GM21367 (cell line): ENCODE data around the gene RBBP7.

Source experiments
- ATAC-seq: cut with Tn5 transposase; IDR thresholded peaks from one replicate; pipeline ENCODE4 v1.9.1; 2021; ENCODE audit not compliant: unreplicated experiment

The RBBP7 gene

DNA sequence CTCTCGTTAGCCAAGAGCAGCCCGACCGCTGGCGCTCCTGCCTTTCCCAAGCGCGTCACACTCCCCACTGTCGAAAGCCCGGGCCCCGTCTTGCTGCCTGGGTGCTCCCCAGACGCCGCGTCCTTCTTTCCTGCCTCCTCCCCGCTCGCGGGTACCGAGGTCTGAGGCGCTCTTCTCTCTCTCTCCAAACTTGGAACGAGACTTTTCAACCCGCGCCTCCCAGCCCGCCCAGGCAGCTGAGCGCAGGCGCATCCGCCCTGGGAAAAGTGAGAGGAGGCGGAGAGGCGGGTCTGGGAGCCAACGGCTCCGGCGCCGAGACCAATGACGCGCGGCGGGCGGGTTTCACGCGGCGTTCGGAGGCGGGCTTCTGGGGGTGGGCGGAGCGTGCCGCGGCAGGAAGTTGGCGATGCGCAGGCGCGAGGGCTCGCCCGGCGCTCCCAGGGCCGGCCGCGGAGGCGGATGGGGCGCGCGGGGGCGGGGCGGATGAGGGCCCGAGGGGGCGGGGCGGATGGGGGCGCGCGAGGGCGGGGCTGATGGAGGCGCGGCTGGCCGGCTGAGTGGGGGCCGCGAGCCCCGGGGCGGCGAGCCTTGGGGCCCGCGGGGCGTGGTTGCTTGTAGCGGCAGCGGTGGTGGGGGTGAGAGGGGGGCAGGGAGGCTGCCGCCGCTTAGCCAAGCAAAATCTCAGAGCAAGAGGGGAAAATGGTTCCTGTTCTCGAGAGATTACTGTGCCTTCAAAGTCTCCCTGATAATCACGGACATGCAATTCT, at the start of gene RBBP7:
TSS of gene RBBP7 (minus strand) at position 268 of the 767 bp plus-strand sequence. CDS start 309 bp downstream, outside the sequence.
- ATAC-seq, result peak; percentile 69

GRCh38 chrX:16918979-16919378, 48.8 kb upstream of the RBBP7 start:
- no peak for ATAC-seq

DNA sequence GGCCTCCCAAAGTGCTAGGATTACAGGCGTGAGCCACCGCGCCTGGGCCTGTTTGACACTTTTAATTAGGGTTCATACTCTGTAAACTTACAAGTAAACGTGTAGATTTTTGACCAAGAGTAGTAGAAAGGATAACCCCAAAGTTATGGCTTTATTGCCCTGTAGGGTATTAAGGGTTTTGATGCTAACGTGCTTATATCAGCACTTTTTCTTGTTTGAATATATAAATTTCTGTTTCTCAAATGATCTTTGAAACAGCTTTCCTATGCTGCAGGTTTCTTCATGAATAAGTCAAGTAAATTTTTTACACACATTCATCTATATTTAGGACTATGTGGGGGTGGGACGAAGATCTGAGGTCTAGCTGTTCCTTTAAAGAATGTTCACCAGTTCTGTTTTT, 47.0 kb upstream of the RBBP7 start:
- no peak for ATAC-seq

GRCh38 chrX:16916561-16916960, 46.4 kb upstream of the RBBP7 start:
- ATAC-seq, result no peak

DNA sequence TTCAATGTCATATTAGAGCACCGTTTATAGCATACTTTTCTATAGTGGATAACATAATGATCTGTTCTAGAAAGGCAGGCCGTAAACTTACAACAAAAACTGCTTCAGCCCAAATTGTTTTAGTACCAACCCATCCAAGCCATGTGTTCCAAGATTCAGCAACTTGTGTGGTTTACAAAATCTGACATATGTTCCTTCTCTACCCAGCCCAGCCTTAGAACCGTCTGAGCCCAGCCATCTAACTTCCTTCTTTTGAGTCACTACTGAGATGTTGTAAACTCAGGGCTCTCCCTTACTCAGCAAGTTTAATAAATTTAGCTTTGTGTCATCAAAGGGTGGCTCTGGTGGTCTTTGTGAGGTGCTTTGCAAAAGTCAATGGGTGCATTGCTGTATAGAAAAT, 43.9 kb upstream of the RBBP7 start:
- ATAC-seq, result no peak

DNA sequence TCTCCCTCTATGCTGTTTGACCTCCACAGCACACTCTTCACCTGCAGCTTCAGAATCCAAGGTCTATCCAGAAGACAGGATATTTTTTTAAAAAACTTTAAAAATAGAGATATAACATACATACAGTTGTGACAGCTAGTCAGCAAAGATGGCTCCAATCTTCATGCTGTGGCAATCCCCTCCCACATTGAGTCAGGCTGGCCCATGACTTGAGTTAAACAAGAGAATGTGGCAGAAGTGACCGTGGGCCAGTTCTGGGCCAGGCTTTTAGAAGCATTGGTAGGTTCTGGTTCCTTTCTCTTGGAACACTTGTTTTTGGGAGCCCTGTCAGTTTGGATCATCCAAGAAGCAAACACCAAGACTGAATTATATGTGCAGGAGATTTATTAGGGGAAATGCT, 40.2 kb upstream of the RBBP7 start:
- ATAC-seq, result no peak

DNA sequence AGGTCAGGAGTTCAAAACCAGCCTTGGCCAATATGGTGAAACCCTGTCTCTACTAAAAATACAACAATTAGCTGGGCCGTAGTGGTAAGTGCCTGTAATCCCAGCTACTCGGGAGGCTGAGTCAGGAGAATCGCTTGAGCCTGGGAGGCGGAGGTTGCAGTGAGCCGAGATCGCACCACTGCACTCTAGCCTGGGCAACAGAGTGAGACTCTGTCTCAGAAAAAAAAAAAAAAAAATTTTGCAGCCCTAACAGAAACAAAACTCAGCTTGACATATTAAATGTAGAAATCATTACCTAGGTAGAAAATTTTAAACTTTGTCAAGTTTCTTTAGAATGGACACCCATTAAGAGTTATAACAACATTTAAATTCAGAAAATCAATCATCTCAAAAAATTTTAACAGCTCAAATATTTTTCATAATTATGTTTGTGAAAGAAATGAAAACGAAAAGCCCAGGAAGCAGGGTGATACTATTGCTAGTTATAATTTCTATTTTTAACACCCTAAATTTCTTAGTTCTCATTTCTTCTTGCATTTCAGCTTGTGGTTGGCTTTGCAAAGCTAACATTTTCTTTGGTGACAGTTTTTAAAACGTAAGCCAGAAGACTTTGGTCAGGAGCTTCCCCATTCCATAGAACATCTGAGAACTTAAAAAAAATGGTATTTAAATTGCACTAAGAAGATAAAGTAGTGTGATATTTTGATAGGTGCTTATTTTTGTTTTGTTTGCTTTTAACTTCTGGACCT, 33.3 kb upstream of the RBBP7 start:
- no peak for ATAC-seq

DNA sequence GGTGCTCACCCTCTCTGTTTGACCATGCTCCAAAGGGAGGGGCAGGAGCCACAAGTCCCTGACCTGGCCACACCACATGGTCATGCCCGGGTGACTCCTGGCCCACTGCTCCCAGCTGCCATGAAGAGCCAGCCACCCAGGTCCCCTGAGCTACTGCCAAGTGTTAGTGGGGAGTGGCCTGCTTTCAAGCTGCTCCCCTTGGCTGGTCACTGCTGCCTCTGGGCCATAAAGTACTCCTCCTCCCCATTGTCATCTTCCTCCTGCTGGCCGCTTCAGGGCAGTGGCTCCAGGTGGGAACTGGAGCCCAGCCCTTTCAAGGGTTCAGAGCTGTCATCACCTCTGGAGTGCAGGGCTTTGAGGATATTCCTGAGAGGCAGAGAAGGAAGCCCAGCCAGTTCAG, 27.3 kb upstream of the RBBP7 start:
- ATAC-seq, result no peak

DNA sequence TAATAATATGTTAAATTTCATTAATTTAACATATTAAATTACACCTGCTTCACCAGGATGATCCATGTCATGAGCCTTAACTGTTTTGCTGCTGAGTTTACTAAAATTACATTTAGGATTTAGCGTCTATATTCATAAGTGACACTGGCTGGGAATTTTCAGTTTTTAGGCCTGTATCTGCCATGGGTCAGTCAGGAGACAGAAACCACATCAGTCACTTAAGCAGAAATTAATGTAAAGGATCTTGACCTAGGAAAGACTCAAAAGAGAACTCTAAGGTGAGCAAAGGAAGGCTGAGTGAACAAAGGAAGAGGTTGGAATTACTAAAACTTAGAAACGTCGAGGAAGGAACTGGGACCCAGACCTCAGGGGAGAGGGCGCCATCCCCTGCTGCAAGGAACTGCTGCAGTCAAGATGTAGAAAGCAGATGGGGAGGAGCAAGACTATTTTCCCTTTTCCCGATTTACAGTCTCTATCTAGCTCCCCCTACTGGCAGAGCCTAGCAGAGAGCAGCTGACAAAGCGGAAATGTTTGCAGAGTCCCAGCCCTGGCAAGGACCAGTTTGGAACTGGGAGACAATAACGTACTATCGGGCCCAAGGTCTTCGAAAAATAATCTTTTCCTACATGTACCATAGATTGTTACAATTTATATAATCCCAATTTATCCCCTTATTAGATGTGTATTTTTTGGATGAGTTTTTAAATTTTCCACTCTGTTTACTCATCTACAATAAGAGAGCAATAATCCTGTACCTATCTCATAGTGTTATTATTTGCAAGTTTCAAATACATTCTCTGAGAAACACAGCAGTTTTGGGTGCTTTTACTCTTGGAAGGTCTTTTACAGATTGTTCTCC, 22.6 kb upstream of the RBBP7 start:
- peak; percentile 58 for ATAC-seq

GRCh38 chrX:16885628-16886027, 15.5 kb upstream of the RBBP7 start:
- no peak for ATAC-seq

- ATAC-seq, result no peak
Measured at GRCh38 chrX:16883487-16883804, 13.3 kb upstream of the RBBP7 start.

GRCh38 chrX:16882702-16883486, 12.7 kb upstream of the RBBP7 start:
- ATAC-seq, result peak; percentile 55

GRCh38 chrX:16882169-16882568, 12.0 kb upstream of the RBBP7 start:
- ATAC-seq, result no peak

- no peak for ATAC-seq
Measured at GRCh38 chrX:16876696-16877095, 6.5 kb upstream of the RBBP7 start.

DNA sequence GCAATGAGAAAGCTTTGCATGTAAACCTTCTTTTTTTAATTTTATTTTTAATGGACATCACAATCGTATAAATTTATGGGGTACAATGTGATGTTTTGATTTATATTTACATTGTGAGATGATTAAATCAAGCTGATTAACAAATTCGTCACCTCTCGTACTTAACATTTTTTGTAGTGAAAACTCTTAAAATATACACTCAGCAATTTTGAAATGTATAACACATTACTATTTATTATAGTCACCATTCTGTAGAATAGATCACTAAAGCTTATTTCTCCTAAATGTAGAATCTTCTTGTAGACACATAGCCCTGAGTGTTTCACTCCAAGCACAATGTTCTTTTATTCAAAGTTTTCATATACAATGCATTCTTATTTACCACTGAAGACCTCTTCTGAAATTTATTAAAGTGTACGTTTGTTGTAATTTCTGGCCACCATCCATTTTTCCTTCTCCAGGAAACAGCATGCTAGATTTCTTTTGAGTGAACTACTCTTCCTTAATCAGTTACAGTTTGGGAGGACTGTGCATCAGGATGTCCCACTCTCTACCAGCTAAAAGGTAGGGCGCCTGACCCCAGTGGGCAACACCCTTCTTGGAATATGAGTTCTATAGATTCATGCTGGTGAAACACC, 4.4 kb upstream of the RBBP7 start:
- ATAC-seq, result no peak

GRCh38 chrX:16873106-16873505, 2.9 kb upstream of the RBBP7 start:
- no peak for ATAC-seq

DNA sequence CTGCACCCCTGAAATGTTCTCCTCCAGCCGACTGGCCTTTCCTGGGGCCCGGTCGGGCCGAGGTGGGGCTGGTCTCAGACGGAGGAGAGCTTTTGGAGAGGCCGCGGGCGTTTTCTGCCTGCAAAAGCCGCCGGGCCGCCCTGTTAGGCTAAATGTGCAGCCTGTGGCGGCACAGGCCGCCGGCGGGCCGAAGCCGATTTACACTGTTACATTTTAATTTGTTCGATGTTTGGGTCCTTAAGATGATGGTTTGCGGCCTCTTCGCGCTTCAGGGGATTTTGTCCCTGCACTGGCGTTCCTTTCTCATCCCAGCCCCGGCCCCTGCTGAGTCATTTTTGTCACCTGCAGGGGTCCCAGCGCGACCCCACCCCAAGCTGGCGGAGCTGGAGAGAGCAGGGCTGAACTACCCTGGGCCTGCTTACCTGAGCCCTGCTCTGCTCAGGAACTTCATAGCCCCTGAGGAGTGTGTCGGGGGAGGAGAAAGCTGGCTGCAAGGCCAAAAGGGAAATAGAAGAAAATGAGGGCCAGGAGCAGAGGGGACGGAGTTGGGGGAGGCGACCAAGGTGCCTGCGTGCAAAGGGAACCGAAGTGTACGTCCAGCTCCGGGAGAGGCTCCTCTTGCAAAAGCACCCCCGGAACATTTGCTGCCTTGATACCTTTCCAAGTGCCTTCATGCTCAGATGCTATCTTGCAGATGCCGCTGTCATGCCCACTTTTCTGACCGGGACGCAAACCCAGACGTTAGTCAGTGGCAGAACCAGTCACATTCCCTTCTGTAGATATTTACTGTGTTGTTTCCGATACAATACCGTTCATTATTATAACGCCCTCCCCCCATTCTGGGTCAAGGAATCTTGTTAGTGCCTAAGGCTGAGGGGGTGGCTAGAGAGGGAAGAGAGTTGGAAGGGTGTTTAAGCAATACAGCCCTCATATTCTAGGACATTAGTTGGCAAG, 977 bp upstream of the RBBP7 start:
- no peak for ATAC-seq

DNA sequence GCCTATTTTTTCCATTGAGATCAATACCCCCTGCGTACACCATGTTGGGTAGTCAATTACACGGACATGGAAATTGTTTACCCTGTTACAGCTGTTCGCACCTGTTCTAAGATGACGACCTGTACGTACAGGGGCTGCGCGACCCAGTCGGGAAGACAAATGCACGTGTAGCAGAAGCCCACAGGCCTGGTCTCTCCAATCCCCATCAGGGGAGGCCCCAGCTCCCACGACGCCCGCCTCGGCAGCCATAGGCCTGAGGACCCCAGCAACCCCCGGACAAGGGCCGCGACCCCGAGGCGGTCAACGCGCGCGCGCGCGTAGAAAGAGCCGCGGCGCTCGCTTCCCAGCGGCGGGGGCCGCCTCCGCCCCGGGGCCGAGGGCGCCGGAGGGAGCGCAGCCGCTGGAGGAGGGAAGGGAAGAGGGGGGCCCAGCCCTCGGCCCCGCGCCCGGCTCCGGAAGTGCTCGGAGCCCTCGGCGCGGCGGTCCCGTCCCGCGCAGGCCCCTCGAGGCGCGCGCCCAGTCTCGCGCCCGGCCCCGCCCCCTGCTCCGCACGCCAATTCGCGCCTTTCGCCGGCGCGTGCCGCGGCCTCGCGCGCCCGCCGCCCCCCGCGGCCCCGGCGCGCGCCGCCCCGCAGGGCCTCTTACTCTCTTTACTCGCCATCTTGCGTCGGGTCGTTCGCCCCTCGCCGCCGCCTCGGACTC, 618 bp downstream of the RBBP7 start:
- ATAC-seq, result peak; percentile 40

- no peak for ATAC-seq
Measured at GRCh38 chrX:16868920-16869319, 1.2 kb downstream of the RBBP7 start.
